ENCODE data around the gene SUB1. TPM values are rescaled to one million over a fixed set of nuclear protein-coding genes. Genes with fewer than 3 reads are reported as not detected.

Gene SUB1
- total and polyA plus RNA-seq, 8 donors, result 42.0 to 198 (median 119) TPM

GRCh38 chr5:32559411-32559810 is 25.9 kb upstream of the SUB1 start:
- no peak for TF ChIP-seq EP300 (IDR thresholded peaks at IDR 0.05)
- no peak for TF ChIP-seq POLR2AphosphoS5 (IDR thresholded peaks at IDR 0.05)
- no peak for TF ChIP-seq POLR2A (IDR thresholded peaks at IDR 0.05)
- TF ChIP-seq, protein P1, sequence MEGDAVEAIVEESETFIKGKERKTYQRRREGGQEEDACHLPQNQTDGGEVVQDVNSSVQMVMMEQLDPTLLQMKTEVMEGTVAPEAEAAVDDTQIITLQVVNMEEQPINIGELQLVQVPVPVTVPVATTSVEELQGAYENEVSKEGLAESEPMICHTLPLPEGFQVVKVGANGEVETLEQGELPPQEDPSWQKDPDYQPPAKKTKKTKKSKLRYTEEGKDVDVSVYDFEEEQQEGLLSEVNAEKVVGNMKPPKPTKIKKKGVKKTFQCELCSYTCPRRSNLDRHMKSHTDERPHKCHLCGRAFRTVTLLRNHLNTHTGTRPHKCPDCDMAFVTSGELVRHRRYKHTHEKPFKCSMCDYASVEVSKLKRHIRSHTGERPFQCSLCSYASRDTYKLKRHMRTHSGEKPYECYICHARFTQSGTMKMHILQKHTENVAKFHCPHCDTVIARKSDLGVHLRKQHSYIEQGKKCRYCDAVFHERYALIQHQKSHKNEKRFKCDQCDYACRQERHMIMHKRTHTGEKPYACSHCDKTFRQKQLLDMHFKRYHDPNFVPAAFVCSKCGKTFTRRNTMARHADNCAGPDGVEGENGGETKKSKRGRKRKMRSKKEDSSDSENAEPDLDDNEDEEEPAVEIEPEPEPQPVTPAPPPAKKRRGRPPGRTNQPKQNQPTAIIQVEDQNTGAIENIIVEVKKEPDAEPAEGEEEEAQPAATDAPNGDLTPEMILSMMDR (IDR thresholded peaks at IDR 0.05), result no peak
- Histone ChIP-seq H3K27ac (no peak overlapping the region), H3K27me3 (no peaks in the 10 kb centered on the region), H3K9me3 (no peaks in the 10 kb centered on the region), H3K4me3 (no peak overlapping the region), H3K36me3 (no peaks in the 10 kb centered on the region), H3K4me1 (no peaks in the 10 kb centered on the region)
- intact Hi-C loops (cut with DNase I; ENCODE audit: low total_unique reads), result no loop called here
- DNase-seq, result no peak

DNA sequence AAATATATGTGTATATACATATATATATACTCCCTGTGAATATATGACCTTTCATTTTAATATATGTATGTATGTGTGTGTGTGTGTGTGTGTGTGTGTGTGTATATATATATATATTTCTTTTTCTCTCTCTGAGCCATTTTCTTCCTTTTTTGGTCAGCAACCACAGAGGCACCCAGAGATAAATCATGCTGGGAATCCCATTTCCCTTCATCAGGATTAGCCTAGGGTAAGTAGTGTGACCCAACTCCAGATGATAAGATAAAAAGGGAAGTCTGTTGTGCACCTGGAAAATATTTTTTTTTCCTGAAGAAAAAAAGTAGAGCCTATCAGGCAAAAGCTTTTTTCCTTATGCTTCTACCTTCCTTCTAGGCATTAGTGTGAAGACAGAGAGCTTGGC is 25.4 kb upstream of the SUB1 start:
- intact Hi-C loops (cut with DNase I; ENCODE audit: low total_unique reads), result no loop called here
- TF ChIP-seq, protein P1 (IDR thresholded peaks at IDR 0.05), result no peak
- no peaks in the 10 kb centered on the region for H3K36me3 ChIP-seq
- no peaks in the 10 kb centered on the region for H3K9me3 ChIP-seq
- no peaks in the 10 kb centered on the region for H3K27me3 ChIP-seq
- no peaks in the 10 kb centered on the region for H3K4me1 ChIP-seq
- no peak overlapping the region for H3K4me3 ChIP-seq
- no peak overlapping the region for H3K27ac ChIP-seq
- DNase-seq, result no peak

DNA sequence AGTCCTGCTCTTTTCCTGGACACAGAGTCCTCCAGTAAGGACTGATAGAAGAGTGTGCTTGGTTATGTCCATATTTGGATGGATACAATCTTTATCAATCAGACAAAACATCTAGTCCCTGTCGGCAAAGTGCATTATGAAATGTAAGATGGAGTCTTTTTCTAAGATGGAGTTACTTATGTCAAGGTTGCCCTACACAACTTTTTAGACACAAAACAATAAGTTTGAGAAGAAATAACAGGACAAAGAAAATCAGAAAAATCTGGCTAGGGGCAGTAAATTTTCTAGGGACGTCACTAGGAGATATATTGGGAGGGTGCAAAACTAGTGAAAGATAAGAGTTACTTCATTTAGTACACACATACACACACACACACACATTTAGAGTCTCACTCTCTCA is 23.3 kb upstream of the SUB1 start:
- no peak for TF ChIP-seq POLR2A (IDR thresholded peaks at IDR 0.05)
- no peak for TF ChIP-seq EP300 (IDR thresholded peaks at IDR 0.05)
- TF ChIP-seq, protein P1 (IDR thresholded peaks at IDR 0.05), result no peak
- TF ChIP-seq POLR2AphosphoS5 (IDR thresholded peaks at IDR 0.05), result no peak
- no peak overlapping the region for H3K27ac ChIP-seq
- WGBS, 5 donors, result 82 to 88% (median 87%) methylated on average over 2 of the region's 2 CpGs
- no peaks in the 10 kb centered on the region for H3K9me3 ChIP-seq
- intact Hi-C loops (cut with DNase I; ENCODE audit: low total_unique reads), result no loop called here
- H3K4me1 ChIP-seq, result no peaks in the 10 kb centered on the region
- DNase-seq, result no peak
- no peaks in the 10 kb centered on the region for H3K36me3 ChIP-seq
- no peak overlapping the region for H3K4me3 ChIP-seq
- H3K27me3 ChIP-seq, result no peaks in the 10 kb centered on the region

DNA sequence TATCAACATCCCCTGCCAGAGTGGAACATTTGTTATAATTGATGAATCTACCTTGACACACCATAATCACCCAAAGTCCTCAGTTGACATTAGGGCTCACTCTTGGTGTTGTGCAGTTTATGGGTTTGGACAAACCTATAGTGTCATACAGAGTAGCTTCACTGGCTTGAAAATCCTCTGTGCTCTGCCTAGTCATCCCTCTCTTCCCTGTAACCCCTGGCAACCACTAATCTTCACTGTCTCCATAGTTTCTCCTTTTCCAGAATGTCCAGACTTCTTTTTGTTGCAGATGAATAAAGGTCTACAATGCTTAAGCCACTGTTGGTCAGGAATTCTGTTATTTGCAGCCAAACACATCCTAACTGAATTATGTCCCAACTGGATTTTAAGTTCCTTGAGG is 22.5 kb upstream of the SUB1 start:
- Histone ChIP-seq H3K36me3 (no peaks in the 10 kb centered on the region), H3K27me3 (no peaks in the 10 kb centered on the region), H3K27ac (no peak overlapping the region), H3K4me1 (no peaks in the 10 kb centered on the region), H3K9me3 (no peaks in the 10 kb centered on the region), H3K4me3 (no peak overlapping the region)
- DNase-seq, result no peak
- TF ChIP-seq EP300 (IDR thresholded peaks at IDR 0.05) (no peak), POLR2A (IDR thresholded peaks at IDR 0.05) (no peak), POLR2AphosphoS5 (IDR thresholded peaks at IDR 0.05) (no peak)
- TF ChIP-seq, protein P1 (IDR thresholded peaks at IDR 0.05), result no peak
- intact Hi-C loops (cut with DNase I; ENCODE audit: low total_unique reads), result no loop called here

DNA sequence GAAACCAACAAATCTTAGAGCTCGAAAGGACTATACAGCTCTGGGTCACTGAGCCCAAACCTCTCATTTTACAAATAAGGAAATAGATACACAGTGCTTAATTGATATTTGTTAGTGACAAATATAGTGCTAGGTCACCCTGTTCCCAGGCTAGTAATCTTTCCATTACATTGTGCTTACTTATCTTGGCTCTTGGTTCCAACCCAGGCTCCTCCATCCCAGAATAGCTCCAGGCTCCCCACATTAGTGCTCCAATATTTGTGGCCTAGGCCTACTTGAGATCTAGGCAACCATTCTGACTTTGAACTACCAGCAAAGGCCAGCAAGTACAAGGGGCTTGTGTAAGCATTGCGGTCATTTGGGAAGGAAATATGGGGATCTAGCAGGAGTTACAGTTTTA is 21.7 kb upstream of the SUB1 start:
- Histone ChIP-seq H3K27me3 (no peaks in the 10 kb centered on the region), H3K4me3 (no peak overlapping the region), H3K9me3 (no peaks in the 10 kb centered on the region), H3K4me1 (no peaks in the 10 kb centered on the region), H3K27ac (no peak overlapping the region), H3K36me3 (no peaks in the 10 kb centered on the region)
- no peak for TF ChIP-seq POLR2A (IDR thresholded peaks at IDR 0.05)
- TF ChIP-seq, protein P1 (IDR thresholded peaks at IDR 0.05), result no peak
- TF ChIP-seq POLR2AphosphoS5 (IDR thresholded peaks at IDR 0.05), result no peak
- TF ChIP-seq EP300 (IDR thresholded peaks at IDR 0.05), result no peak
- intact Hi-C loops (cut with DNase I; ENCODE audit: low total_unique reads), result no loop called here
- 78 to 95% (median 83%) methylated on average over 2 of the region's 2 CpGs for WGBS, 5 donors
- no peak for DNase-seq
